Activated T-cell treated with anti-CD3 and anti-CD28 coated beads, Interleukin-2, amount 50 U/mL, for 48 hours (primary cell): ENCODE results near the gene SMIM7.

ENCODE experiments used
- DNase-seq, 2 experiments: peaks; one replicate each; pipeline ENCODE4 v3.0.0-alpha.2; 2020

Gene SMIM7

DNA sequence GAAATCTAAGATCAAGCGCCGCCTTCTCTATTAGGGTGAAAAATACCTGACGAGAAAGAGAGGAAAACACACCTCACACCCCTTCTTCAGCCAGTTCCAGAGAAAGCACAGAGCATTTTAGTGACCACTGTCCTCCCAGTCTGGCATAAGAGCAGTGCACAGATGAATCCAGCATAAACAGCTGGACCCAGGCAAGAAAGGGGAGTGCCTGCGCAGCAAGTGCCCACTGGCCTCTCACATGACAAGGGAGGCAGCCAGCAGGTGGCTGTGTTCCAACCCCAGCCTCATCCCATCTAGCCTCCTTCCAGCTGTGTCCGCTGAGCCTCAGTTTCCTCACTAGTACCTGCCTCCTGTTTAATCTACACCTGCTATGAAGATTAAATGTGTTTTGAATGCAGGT, 39.9 kb downstream of the SMIM7 start:
- DNase-seq: no peak

DNA sequence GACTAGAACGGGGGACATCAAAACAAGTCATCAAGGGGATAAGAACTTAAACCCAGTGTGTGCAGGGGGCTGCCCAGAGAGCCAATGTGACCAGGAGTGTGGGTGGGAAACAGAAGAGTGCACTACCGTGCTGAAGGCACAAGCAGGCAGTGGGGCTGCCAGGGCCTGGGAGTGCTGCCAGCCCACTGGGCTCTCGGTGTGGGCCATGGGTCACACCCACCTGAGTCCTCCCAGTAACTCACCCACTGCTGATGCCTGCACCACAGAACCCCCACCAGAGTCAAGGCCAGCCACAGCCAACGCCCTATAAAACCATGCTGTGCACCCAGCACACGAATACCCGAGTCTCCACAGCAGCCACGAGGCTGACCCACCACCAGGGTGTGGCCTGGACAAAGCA, 40.5 kb downstream of the SMIM7 start:
- DNase-seq: no peak

DNA sequence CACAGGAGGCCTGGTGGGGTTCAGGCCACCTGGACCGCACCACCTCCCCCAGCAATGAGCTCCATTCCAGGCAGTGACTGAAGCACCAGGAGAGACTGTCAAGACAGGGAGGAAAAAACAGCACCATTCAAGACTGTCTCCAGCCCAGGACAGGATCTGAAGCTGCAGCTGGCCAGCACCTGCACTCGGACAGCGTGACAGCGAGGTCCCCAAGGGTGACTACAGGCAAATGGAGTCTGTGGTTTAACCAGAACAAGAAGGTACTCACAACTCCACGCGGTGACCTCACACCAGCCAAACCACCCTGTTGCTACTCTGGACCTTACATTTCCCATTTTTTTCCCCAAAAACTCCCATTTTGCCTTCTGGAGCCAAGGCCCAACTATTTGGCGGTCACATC, 41.7 kb downstream of the SMIM7 start:
- no peak for DNase-seq

DNA sequence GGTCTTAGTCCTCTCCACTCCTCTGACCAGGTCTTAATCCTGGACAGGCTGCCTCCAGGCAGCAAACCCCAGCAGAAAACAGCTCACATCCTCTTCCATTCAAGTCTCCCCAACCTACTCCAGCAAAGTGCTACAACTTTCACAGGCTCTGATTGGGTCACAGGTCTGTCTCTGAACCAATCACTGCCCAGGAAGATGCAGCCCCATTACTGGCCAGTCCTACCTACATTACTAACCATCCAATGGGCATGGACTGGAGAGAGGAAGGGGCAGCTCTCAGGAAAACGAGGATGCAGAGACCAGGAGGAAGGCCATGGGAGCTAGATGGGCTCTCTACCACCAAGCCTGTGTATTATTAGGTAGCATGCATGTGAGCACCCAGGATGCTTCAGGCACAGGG, 44.1 kb downstream of the SMIM7 start:
- no peak for DNase-seq

DNA sequence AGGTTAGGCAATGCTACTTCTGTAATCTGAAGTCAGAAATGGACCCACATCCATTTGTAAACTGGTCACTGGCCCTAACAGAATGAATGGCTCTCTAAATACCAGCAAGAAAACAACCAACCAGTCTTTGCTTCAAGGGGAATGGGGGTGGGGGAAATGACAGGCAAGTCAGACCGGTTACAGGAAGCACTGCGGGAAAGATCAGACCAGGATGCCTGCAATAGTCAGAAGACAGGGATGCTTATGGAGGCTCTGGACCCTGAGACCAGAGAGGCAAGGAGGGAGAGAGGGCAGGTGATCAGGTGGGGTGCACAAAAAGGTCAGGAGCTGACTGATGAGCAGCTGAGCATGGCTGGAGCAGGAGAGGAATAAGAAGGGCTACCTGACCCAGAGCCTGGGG, 45.0 kb downstream of the SMIM7 start:
- no peak for DNase-seq

DNA sequence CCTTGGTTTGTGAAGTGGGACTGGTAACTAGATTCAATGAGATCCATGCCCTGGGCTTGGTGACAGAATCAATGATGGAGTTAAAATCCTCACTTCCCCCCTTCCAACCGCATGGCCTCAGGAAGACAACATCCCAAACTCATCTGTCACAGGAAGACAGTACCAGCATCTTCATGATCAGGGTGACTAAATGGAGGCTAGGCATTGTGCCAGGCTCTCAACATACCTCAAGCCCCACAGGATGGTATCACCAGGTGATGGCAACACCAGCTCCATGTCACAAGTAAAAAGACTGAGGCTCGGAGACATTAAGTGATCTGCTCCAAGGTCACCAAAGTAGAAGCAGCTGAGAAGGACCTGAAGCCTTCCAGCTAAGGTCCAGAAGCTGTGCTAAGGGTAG, 46.1 kb downstream of the SMIM7 start:
- DNase-seq: no peak

DNA sequence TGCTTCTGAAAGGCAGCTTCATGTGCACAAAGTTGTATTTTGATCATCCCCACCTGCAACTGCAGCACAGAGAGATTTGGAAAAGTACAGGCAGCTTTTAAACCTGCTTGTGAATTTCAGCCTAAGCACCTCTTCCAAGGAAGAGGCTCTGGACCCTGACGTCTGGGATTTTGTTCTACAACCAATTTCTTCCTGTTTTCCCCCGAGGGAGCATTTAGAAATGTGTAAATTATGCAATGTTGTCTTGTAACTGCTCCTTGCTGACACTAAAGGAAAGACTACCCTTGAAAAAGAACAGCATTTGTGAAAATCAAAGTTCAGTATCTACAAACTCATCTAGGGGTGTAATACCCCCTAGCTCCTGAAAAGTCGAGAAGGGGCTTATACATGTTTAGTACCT, 47.3 kb downstream of the SMIM7 start:
- no peak for DNase-seq

DNA sequence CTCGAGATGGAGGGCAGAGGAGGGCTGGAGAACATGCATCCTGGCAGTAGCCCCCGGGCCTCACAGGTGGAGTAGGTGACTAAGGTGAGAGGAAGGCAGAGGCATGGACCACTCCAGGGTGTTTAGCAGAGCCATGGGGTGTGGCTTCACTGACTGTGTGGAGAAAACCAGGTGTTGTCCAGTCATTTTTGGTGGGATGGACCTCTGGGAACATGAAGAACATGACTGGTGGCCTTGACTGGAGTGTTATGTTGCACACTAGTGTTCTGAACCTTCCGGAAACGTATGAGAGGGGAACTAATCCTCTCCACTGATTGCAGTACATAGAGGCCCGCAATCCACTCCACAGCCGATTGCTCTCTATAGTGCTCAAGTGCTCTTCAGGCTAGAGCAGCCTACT, 48.8 kb downstream of the SMIM7 start:
- no peak for DNase-seq

DNA sequence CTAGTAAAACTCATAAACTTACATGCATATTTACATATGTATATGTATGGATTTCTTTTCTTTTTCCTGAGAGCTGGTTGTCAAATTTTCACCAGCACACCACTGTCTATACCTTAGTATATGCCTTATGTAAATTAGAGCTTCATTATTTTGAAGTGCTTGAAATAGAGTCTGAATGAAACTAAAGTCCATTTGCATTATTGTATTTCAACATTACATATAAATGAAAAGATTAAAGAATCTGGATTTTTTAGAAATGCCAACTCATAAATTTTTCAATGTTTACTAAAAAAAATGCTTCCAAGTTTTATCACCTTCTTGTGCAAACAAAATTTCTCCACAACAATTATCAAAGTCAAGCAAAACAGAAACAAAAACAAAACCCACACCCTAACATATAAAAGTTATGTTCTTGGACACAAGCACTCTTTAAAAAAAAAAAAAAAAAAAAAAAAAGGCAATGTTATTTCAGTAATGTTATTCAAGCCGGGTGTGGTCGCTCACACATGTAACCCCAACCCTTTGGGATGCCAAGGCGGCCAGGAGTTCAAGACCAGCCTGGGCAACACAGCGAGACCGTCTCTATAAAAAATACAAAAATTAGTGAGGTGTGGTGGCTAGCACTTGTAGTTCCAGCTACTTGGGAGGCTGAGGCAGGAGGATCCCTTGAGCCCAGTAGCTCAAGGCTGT, 50.3 kb downstream of the SMIM7 start:
- DNase-seq: no peak

DNA sequence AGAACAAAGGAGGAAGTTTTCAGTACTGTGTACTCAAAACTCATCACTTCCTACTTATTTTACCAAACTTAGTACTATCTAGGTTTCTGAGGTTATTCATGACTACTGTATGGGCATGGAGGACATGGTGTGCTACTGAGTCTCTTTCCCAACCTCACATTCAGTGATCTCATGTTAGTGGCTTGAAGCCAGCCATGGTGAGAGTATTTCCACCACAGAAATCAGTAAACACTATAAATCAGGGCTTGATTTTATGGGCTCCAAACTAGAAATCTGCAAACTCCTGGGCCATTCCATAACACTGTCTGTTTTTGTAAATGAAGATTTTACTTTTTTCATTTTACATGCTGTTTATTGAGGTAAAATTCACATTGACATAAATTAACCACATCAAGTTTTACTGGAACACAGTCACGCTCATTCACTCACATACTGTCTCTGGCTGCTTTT, 51.6 kb downstream of the SMIM7 start:
- no peak for DNase-seq

DNA sequence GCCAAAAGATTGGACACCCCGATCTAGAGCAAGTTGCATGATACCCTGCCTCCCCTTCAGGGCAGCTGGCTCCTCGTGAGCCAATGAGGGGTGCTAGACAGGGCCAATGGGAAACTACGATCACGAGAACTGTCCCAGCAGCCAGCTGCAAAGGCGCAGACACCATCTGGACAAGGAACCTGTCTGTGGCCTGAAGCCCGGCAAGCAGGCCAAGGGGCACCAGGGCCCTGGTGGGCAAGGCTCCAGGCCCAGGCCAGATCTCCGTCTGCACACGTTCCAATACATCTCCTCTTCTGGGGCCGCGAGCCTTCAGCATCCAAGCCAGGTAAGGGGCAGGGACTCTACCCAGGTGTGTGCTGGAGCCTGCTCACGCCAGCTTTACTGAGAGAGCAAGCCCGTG, 52.1 kb downstream of the SMIM7 start:
- DNase-seq: no peak

DNA sequence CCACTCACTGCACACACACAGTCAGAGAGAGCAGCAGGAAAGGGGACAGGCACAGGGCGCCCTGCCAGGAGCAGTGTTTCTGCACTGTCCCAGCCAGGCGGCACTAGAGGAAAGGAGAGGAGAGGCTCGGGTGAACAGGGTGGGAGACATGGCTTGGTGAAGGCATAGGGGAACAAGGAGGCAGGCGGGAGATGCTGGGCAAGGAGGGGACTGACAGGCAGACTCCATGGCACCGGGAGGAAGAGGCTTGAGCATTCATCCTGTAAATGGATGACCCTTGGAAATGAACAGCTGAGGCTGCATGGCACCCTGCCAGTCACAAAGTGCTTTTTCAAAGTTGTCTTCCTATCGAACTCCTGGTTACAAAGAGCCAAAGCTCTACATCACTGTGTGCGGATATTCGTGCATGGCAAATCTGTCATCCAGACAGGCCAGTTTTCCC, 54.4 kb downstream of the SMIM7 start:
- DNase-seq: no peak

DNA sequence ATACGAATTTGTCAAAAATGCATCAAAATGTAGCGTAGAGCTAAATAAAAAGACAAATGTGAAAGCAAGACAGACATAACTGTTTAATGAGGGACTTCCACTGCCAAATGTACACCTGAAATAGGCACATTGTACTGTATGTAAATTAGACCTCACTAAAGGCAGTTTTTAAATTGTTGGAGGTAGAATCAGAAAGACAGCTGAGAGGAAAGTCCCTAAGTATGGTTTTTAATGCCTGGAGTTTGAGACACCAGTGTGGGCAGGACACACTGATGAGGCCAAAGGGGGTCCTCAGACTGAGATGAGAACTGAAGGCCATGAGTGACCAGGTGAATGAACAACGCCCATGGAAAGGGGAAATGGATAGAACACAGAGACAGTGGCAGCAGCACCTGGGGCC, 54.8 kb downstream of the SMIM7 start:
- no peak for DNase-seq

DNA sequence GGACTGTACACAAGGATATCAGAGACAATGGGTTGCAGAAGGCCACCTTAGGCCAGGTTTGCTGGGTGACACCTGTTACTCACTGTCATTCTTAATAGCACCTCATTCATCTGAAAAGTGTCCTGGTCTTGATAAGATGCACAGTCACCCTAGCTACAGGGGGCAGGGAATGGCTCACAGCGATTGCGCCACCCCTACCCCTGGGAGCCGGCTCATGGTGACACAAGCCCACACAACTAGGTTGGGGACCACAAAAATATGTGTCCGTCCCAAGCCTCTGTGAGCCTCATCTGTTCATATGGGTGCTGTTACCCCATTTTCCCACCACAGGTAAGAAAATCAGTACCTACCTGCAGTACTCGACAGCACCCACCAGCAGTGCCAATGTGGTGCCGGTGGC, 55.3 kb downstream of the SMIM7 start:
- DNase-seq: no peak

DNA sequence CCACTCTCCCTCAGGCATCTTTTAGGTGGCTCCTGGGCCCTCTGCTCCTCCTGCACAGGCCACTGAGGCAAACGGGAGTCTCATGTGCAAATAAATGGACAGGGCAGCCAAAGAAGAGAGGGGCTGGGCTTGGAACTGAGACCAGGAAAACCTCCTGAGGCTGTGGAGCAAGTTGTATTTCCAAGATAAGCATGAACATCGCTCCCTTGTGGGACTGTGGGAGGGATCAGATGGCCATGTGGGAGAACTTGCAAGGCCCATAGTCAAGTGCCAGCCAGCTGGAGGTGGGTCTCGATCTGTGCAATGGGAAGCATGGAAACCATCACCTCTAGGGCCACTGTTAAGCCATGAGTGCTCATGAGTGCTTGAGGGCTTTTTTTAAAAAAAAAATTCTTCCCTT, 56.9 kb downstream of the SMIM7 start:
- DNase-seq: no peak

DNA sequence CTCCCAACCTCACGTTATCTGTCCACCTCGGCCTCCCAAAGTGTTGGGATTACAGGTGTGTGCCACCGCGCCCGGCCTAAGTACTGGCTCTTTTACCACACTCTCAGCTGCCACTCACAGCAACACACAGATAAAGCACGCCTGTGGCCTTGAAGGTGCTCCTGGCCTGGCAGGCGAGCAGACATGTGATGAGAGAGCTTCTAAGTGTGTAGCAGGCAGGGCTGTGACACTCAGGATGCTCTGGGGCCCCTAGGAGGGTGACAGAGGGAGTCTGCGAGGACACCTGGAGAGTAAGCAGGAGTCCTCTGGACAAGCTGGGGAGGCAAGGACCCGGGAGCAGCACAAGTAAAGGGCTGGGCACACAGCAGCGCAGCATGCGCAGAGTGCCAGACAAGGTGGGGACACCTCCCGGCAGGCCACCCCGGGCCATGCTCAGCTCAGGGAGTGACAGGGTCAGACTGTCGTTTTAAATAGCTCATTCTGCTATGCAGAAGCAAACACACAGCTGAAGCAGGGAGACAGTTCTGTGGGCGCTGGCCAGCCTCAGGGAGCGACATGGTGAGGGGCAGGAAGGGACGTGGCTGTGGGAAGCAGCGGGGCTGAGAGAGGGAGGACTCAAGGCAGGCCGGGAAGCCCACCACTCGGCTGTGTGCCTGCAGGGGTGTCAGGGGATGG, 58.4 kb downstream of the SMIM7 start:
- no peak for DNase-seq

DNA sequence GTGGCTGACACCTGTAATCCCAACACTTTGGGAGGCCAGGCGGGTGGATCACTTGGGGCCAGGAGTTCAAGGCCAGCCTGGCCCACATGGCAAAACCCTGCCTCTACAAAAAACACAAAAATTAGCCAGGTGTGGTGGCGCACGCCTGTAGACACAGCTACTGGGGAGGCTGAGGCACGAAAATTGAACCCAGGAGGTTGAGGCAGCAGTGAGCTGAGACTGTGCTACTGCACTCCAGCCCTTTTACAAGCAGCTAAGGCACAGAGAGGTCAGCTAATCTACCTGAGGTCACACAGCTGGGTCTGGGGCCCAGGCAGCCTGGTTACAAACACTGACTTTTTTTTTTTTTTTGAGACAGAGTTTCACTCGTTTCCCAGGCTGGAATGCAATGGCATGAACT, 59.1 kb downstream of the SMIM7 start:
- no peak for DNase-seq

DNA sequence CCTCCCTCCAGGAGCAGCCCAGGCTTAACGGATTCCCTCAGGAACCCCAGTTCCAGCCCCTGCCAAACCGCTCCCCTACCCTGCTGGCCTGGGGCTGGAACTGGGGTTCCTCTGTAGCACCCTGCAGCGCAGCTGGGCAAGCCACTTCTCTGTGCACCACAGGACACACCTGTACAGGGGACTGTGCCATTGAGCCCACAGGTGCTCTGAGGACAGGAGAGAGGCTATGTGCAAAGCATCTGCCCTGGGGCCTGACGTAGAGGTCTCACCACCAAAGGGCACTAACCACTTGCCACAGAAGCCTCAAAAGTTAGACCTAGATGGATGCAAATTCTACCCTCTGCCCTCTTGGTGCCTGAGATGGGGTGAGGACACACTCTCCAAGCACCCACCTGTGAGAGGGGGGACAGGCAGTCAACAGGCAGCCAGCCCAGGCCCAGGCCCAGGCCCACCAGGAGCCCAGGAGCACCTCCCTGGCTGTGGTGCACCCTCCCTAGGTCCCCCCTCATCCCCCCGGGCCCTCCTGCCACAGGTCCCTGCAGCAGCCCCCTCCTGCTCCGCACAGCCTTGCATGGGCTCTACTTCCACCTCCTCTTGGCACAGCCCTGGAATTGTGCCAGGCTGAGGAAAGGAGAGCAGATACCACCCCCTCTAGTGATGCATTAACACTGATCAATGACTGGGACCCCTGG, 60.1 kb downstream of the SMIM7 start:
- DNase-seq: no peak

DNA sequence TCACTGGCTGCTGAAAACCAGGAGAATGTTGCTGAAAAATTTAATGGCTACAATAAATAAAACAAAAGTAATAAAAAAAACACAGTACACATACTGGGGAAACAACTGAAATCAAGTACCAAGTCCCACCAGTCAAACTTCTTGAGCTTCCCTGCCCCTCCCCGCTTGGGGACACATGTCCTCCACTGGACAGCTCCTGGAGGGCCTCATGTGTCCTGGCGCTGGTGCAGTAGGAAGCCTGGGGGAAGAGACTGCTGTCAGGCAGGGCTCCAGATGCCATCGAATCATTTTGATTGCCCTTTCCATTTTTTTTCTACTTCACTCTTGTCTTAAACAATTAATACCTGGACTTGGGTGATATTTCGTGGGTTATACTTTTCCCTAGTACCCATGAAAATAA, 61.1 kb downstream of the SMIM7 start:
- DNase-seq: no peak

DNA sequence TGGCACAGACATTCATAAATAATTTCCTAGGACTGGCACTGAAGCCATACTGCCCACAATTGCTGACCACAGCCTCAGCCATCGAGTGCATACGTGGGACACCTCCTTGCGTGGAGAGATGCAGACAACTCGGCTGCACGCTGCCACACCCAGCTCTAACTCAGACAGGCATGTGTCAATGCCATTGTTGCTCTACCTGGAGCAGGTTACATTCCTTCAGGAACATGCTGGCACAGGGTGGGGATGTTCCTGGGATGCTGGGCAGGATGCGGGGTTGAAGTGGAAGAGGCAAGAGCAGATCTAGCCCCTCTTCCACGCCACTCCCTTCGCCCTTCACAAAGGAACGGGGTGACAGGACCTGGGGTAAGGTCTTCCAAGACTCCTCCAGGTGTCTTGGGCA, 63.5 kb downstream of the SMIM7 start:
- DNase-seq: no peak
